K562 (cell line): ENCODE data around the gene LYSMD1.

Experiments
- CHD1 ChIP-seq: fragments of 200-600 bp; sonication (generic); IDR thresholded peaks from one replicate; pipeline ENCODE4 v1.6.1; 2012; ENCODE audit warnings: mild to moderate bottlenecking, moderate library complexity, low read length, inconsistent platforms
- NFIC ChIP-seq: fragments of 450-650 bp; IDR thresholded peaks from 2 replicates; pipeline ENCODE4 v1.6.1; 2017; ENCODE audit warnings: mild to moderate bottlenecking, inconsistent platforms
- NFYB ChIP-seq: IDR thresholded peaks from 2 replicates; pipeline ENCODE4 v1.6.1; 2011; ENCODE audit warnings: mild to moderate bottlenecking, moderate library complexity; ENCODE audit not compliant: insufficient read length; ENCODE audit errors: extremely low read depth
- NR1H2 ChIP-seq: sonication (generic); formaldehyde crosslinking; IDR thresholded peaks from 2 replicates; pipeline ENCODE4 v1.4.0; 2020; ENCODE audit warnings: mild to moderate bottlenecking, missing genetic modification reagents
- RBBP5 ChIP-seq: fragments of 200-600 bp; sonication (generic); IDR thresholded peaks from 2 replicates; pipeline ENCODE4 v1.6.1; 2012; ENCODE audit warnings: borderline replicate concordance, mild to moderate bottlenecking, low read length, control low read depth, inconsistent platforms; ENCODE audit not compliant: insufficient read depth, poor library complexity, severe bottlenecking
- ZNF384 ChIP-seq: IDR thresholded peaks from 2 replicates; pipeline ENCODE4 v1.6.1; 2012; ENCODE audit warnings: low read depth, low read length, improper control_type of control experiment
- ZZZ3 ChIP-seq: fragments of 450-650 bp; IDR thresholded peaks from 2 replicates; pipeline ENCODE4 v1.6.1; 2016; ENCODE audit warnings: antibody characterized with exemption, mild to moderate bottlenecking, moderate library complexity
- TF ChIP-seq, protein P1 (sequence below): sonication (generic); formaldehyde crosslinking; IDR thresholded peaks from 2 replicates; pipeline ENCODE4 v1.8.0; 2022; ENCODE audit warnings: mild to moderate bottlenecking, missing genetic modification reagents

DNA sequence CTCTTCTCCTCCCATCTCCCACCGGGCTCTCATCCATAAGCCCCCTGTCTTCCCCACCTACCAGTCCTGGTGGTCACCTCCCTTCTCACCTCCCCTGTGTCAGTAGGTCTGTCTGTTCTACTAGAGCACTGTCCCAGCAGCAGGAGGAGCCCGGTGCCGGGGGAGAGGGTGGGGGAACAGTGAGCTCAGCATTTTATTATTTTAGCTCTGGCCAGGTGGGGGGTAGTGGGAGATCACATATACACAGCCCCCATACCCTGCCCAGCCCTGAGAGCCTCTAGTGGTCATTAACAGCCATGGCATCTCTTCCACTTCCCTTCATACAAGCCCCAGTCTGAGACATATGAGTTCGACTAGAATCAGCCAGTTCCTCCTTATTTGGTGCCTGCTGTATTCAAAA is 10.2 kb upstream of the LYSMD1 start, which contains the start of gene TMOD4:
- TF ChIP-seq NFIC (no peak), CHD1 (no peak), NR1H2 (CRISPR knock-in tag) (no peak), NFYB (no peak), RBBP5 (no peak), ZNF384 (no peak), ZZZ3 (no peak)
- TF ChIP-seq, protein P1, sequence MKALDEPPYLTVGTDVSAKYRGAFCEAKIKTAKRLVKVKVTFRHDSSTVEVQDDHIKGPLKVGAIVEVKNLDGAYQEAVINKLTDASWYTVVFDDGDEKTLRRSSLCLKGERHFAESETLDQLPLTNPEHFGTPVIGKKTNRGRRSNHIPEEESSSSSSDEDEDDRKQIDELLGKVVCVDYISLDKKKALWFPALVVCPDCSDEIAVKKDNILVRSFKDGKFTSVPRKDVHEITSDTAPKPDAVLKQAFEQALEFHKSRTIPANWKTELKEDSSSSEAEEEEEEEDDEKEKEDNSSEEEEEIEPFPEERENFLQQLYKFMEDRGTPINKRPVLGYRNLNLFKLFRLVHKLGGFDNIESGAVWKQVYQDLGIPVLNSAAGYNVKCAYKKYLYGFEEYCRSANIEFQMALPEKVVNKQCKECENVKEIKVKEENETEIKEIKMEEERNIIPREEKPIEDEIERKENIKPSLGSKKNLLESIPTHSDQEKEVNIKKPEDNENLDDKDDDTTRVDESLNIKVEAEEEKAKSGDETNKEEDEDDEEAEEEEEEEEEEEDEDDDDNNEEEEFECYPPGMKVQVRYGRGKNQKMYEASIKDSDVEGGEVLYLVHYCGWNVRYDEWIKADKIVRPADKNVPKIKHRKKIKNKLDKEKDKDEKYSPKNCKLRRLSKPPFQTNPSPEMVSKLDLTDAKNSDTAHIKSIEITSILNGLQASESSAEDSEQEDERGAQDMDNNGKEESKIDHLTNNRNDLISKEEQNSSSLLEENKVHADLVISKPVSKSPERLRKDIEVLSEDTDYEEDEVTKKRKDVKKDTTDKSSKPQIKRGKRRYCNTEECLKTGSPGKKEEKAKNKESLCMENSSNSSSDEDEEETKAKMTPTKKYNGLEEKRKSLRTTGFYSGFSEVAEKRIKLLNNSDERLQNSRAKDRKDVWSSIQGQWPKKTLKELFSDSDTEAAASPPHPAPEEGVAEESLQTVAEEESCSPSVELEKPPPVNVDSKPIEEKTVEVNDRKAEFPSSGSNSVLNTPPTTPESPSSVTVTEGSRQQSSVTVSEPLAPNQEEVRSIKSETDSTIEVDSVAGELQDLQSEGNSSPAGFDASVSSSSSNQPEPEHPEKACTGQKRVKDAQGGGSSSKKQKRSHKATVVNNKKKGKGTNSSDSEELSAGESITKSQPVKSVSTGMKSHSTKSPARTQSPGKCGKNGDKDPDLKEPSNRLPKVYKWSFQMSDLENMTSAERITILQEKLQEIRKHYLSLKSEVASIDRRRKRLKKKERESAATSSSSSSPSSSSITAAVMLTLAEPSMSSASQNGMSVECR (CRISPR knock-in tag), result no peak
